Liver (tissue), 9 donors: ENCODE results near the gene FAM43A. TPM values are rescaled to one million over a fixed set of nuclear protein-coding genes. Genes with fewer than 3 reads are reported as not detected.

Source experiments
- DNase-seq: peaks from one replicate; pipeline ENCODE4 v3.0.0-alpha.2; 2017; ENCODE audit warnings: low spot score
- H3K27ac ChIP-seq, 2 donors: one replicate each; pipeline ENCODE4 v1.7.0; 2013; ENCODE audit warnings: inconsistent platforms in 2 of 2, low read length in 2 of 2, control low read depth in 1 of 2, low read depth in 1 of 2, mild to moderate bottlenecking in 1 of 2
- H3K27me3 ChIP-seq, 4 donors: one replicate each; pipeline versions ENCODE4 v1.6.1 to v1.7.0; 2013; ENCODE audit warnings: low read length in 3 of 4, inconsistent platforms in 1 of 4, mild to moderate bottlenecking in 1 of 4, moderate library complexity in 1 of 4; ENCODE audit not compliant: control insufficient read depth in 4 of 4, insufficient read depth in 4 of 4
- H3K36me3 ChIP-seq, 4 donors: one replicate each; pipeline versions ENCODE4 v1.6.1 to v1.7.0; 2013; ENCODE audit warnings: low read length in 3 of 4, mild to moderate bottlenecking in 3 of 4, low read depth in 1 of 4, moderate library complexity in 1 of 4; ENCODE audit not compliant: control insufficient read depth in 4 of 4, insufficient read depth in 3 of 4
- H3K4me1 ChIP-seq, 4 donors: one replicate each; pipeline versions ENCODE4 v1.6.1 to v1.7.0; 2013; ENCODE audit warnings: low read length in 3 of 4, mild to moderate bottlenecking in 3 of 4, moderate library complexity in 1 of 4; ENCODE audit not compliant: control insufficient read depth in 4 of 4, insufficient read depth in 4 of 4
- H3K4me3 ChIP-seq, 3 donors: one replicate each; pipeline versions ENCODE4 v1.6.1 to v1.7.0; 2013; ENCODE audit warnings: low read length in 3 of 3, control low read depth in 1 of 3, low read depth in 1 of 3, mild to moderate bottlenecking in 1 of 3
- H3K9ac ChIP-seq, 2 donors: one replicate each; pipeline ENCODE4 v1.7.0; 2013; ENCODE audit warnings: low read length in 2 of 2, mild to moderate bottlenecking in 2 of 2, moderate library complexity in 2 of 2, control low read depth in 1 of 2, low read depth in 1 of 2
- H3K9me3 ChIP-seq, 4 donors: one replicate each; pipeline versions ENCODE4 v1.6.1 to v1.7.0; 2013; ENCODE audit warnings: low read length in 3 of 4; ENCODE audit not compliant: control insufficient read depth in 4 of 4
- ATF3 ChIP-seq: IDR thresholded peaks from 2 replicates; pipeline ENCODE4 v1.6.1; 2016; ENCODE audit warnings: antibody characterized with exemption
- CTCF ChIP-seq: fragments of 150-350 bp; IDR thresholded peaks from 2 replicates; pipeline ENCODE4 v1.5.1; 2017; ENCODE audit warnings: improper control_type of control experiment, low read depth, low read length; ENCODE audit not compliant: missing input control
- EGR1 ChIP-seq, 2 donors: IDR thresholded peaks; 2 replicates each; pipeline ENCODE4 v1.6.1; 2016 to 2018; ENCODE audit warnings: antibody characterized with exemption in 2 of 2, low read depth in 2 of 2
- FOXA2 ChIP-seq: IDR thresholded peaks from 2 replicates; pipeline ENCODE4 v1.6.1; 2016; ENCODE audit warnings: antibody characterized with exemption
- GABPA ChIP-seq, 2 donors: IDR thresholded peaks in 1 of 2; conservative IDR thresholded peaks in 1 of 2; 2 replicates each; pipeline ENCODE4 v1.6.1; 2016; ENCODE audit warnings: antibody characterized with exemption in 2 of 2, mild to moderate bottlenecking in 1 of 2, moderate library complexity in 1 of 2
- HNF4A ChIP-seq, 2 donors: conservative IDR thresholded peaks; 2 replicates each; pipeline ENCODE4 v1.6.1; 2016; ENCODE audit warnings: antibody characterized with exemption in 2 of 2, mild to moderate bottlenecking in 2 of 2
- HNF4G ChIP-seq: IDR thresholded peaks from 2 replicates; pipeline ENCODE4 v1.6.1; 2016; ENCODE audit warnings: antibody characterized with exemption
- JUND ChIP-seq, 2 donors: IDR thresholded peaks; 2 replicates each; pipeline ENCODE4 v1.6.1; 2016; ENCODE audit warnings: antibody characterized with exemption in 2 of 2
- MAX ChIP-seq: IDR thresholded peaks from 2 replicates; pipeline ENCODE4 v1.6.1; 2016; ENCODE audit warnings: antibody characterized with exemption
- RAD21 ChIP-seq, 2 donors: IDR thresholded peaks; 2 replicates each; pipeline ENCODE4 v1.6.1; 2016; ENCODE audit warnings: antibody characterized with exemption in 2 of 2, mild to moderate bottlenecking in 2 of 2
- REST ChIP-seq: IDR thresholded peaks from 2 replicates; pipeline ENCODE4 v1.6.1; 2016; ENCODE audit warnings: antibody characterized with exemption, mild to moderate bottlenecking
- RXRA ChIP-seq, 2 donors: IDR thresholded peaks; 2 replicates each; pipeline ENCODE4 v1.6.1; 2017 to 2018; ENCODE audit warnings: antibody characterized with exemption in 2 of 2, mild to moderate bottlenecking in 1 of 2
- SP1 ChIP-seq: IDR thresholded peaks from 2 replicates; pipeline ENCODE4 v1.6.1; 2018; ENCODE audit warnings: antibody characterized with exemption, mild to moderate bottlenecking
- TAF1 ChIP-seq: conservative IDR thresholded peaks from 2 replicates; pipeline ENCODE4 v1.6.1; 2016; ENCODE audit warnings: antibody characterized with exemption, mild to moderate bottlenecking
- YY1 ChIP-seq: IDR thresholded peaks from 2 replicates; pipeline ENCODE4 v1.6.1; 2016; ENCODE audit warnings: antibody characterized with exemption, mild to moderate bottlenecking
- ZBTB33 ChIP-seq: IDR thresholded peaks from 2 replicates; pipeline ENCODE4 v1.6.1; 2016; ENCODE audit warnings: antibody characterized with exemption
- WGBS: extraction: QIAGEN DNeasy Blood & Tissue Kit; methylation state at CpG from one replicate; pipeline ENCODE4 v1.1.7; 2013; 5-methylcytosine and 5-hydroxymethylcytosine counted together
- polyA plus RNA-seq, 2 donors: library from polyadenylated mRNA; stranded (reverse) in 1 of 2; unstranded in 1 of 2; fragments of 200-250 nt in 1 of 2; fragments of >200 nt in 1 of 2; fragmentation: Nextera tagmentation in 1 of 2; extraction: Ambion mirVana in 1 of 2; gene quantifications; one replicate each; pipeline versions ENCODE4 v1.2.1 to v1.2.3, GENCODE V29; 2013 to 2015
- total RNA-seq, 2 donors: library from RNA; depleted of rRNA; stranded (reverse); fragments of >200 nt; gene quantifications; one replicate each; pipeline ENCODE4 v1.2.3, GENCODE V29; 2014
- donor health status: healthy.
- donor health status: healthy.
- donor health status: healthy.
- donor health status: healthy.
- donor health status: healthy.

Gene FAM43A
- total and polyA plus RNA-seq, 4 donors = 0.83 to 4.9 (median 3.4) TPM

- H3K9me3 ChIP-seq = no peaks in the 10 kb centered on the region
- no peak overlapping the region for H3K27ac ChIP-seq
- TF ChIP-seq YY1 (no peak), RAD21 (IDR thresholded peaks at IDR 0.05) (no peak), FOXA2 (no peak), SP1 (no peak), MAX (no peak), RXRA (IDR thresholded peaks at IDR 0.05) (no peak), GABPA (IDR thresholded peaks at IDR 0.05 in 1 of 2, conservative IDR thresholded peaks at IDR 0.05 in 1 of 2) (no peak), EGR1 (IDR thresholded peaks at IDR 0.05; ENCODE audit: low read depth in 2 of 2) (no peak), TAF1 (no peak), HNF4A (conservative IDR thresholded peaks at IDR 0.05) (no peak), ZBTB33 (no peak), JUND (IDR thresholded peaks at IDR 0.05) (no peak), REST (no peak)
- DNase-seq = no peak
- 90% methylated on average over 3 of the region's 3 CpGs for WGBS
- H3K9ac ChIP-seq = no peak overlapping the region
- no peaks in the 10 kb centered on the region for H3K4me1 ChIP-seq
- H3K36me3 ChIP-seq = no peaks in the 10 kb centered on the region
- no peaks in the 10 kb centered on the region for H3K27me3 ChIP-seq
- no peak overlapping the region for H3K4me3 ChIP-seq
Measured at GRCh38 chr3:194711286-194711685, 25.6 kb downstream of the FAM43A start.

- H3K27ac ChIP-seq = no peak overlapping the region
- no peaks in the 10 kb centered on the region for H3K9me3 ChIP-seq
- H3K9ac ChIP-seq = no peak overlapping the region
- H3K4me1 ChIP-seq = no peaks in the 10 kb centered on the region
- no peaks in the 10 kb centered on the region for H3K27me3 ChIP-seq
- no peak for TF ChIP-seq ZBTB33
- TF ChIP-seq CTCF = no peak
- TF ChIP-seq YY1 = no peak
- no peak for TF ChIP-seq HNF4G
- TF ChIP-seq JUND (IDR thresholded peaks at IDR 0.05) = no peak
- no peak for TF ChIP-seq RAD21 (IDR thresholded peaks at IDR 0.05)
- no peak for TF ChIP-seq MAX
- TF ChIP-seq EGR1 (IDR thresholded peaks at IDR 0.05; ENCODE audit: low read depth in 2 of 2) = no peak
- no peak for TF ChIP-seq RXRA (IDR thresholded peaks at IDR 0.05)
- TF ChIP-seq GABPA (IDR thresholded peaks at IDR 0.05 in 1 of 2, conservative IDR thresholded peaks at IDR 0.05 in 1 of 2) = no peak
- TF ChIP-seq ATF3 = no peak
- no peak for DNase-seq
- WGBS = 72% methylated on average over 6 of the region's 6 CpGs
- no peak overlapping the region for H3K4me3 ChIP-seq
- no peaks in the 10 kb centered on the region for H3K36me3 ChIP-seq
Measured at GRCh38 chr3:194711913-194712312, 26.2 kb downstream of the FAM43A start.
